HL-60 (cell line): Measurements from ENCODE around the gene SUPT20HL1.
A peak's percentile ranks its signal among the peaks of the same experiment; 100 is the strongest.

Experiments
- DNase-seq, 2 experiments: peaks; one replicate each; pipeline ENCODE4 v3.0.0-alpha.2; 2010 to 2020; ENCODE audit warnings: low read depth in 1 of 2, low spot score in 1 of 2
- H3K27ac ChIP-seq: fragments of 250-450 bp; sonication (Bioruptor Pico); replicated peaks from 2 replicates; pipeline ENCODE4 v1.5.1; 2020; ENCODE audit warnings: mild to moderate bottlenecking, moderate library complexity
- H3K27me3 ChIP-seq: fragments of 250-450 bp; sonication (Bioruptor Pico); 2 replicates; pipeline ENCODE4 v1.5.1; 2021; ENCODE audit warnings: mild to moderate bottlenecking, moderate library complexity; ENCODE audit not compliant: insufficient read depth, poor library complexity, severe bottlenecking
- H3K4me3 ChIP-seq: replicated peaks from 2 replicates; pipeline ENCODE4 v1.5.1; 2011; ENCODE audit warnings: mild to moderate bottlenecking, control low read depth, low read length; ENCODE audit not compliant: insufficient read depth
- CTCF ChIP-seq: IDR thresholded peaks from one replicate; pipeline ENCODE4 v1.5.1; 2011; ENCODE audit warnings: low read length, control low read depth, inconsistent platforms; ENCODE audit not compliant: insufficient read depth
- GABPA ChIP-seq: IDR thresholded peaks from 2 replicates; pipeline ENCODE4 v1.6.1; 2012; ENCODE audit warnings: low read depth
- POLR2AphosphoS5 ChIP-seq: IDR thresholded peaks from 2 replicates; pipeline ENCODE4 v1.6.1; 2012; ENCODE audit warnings: low read depth
- REST ChIP-seq: IDR thresholded peaks from 2 replicates; pipeline ENCODE4 v1.6.1; 2012; ENCODE audit warnings: low read depth; ENCODE audit not compliant: insufficient replicate concordance
- SPI1 ChIP-seq: IDR thresholded peaks from 2 replicates; pipeline ENCODE4 v1.6.1; 2012; ENCODE audit warnings: low read depth, mild to moderate bottlenecking, borderline replicate concordance

SUPT20HL1 gene

GRCh38 chrX:24340501-24340900 is 19.9 kb upstream of the SUPT20HL1 start:
- Histone ChIP-seq H3K27me3 (peaks cover 3% of the 10 kb centered on the region), H3K27ac (no peak overlapping the region), H3K4me3 (no peak overlapping the region)
- TF ChIP-seq CTCF = no peak
- no peak for TF ChIP-seq POLR2AphosphoS5
- TF ChIP-seq SPI1 = no peak
- TF ChIP-seq GABPA = no peak
- no peak for TF ChIP-seq REST
- no peak for DNase-seq

- Histone ChIP-seq H3K27ac (no peak overlapping the region), H3K4me3 (no peak overlapping the region), H3K27me3 (peaks cover 3% of the 10 kb centered on the region)
- TF ChIP-seq SPI1 (no peak), POLR2AphosphoS5 (no peak), CTCF (no peak), GABPA (no peak), REST (no peak)
- DNase-seq = no peak
These were observed 18.6 kb upstream of the SUPT20HL1 start for GRCh38 chrX:24341795-24342194.

GRCh38 chrX:24343719-24344118 is 16.7 kb upstream of the SUPT20HL1 start:
- H3K27ac ChIP-seq = no peak overlapping the region
- TF ChIP-seq REST (no peak), SPI1 (peak; percentile 72), CTCF (no peak)

More at GRCh38 chrX:24343719-24344118, 16.7 kb upstream of the SUPT20HL1 start:
- Histone ChIP-seq H3K27me3 (peaks cover 3% of the 10 kb centered on the region), H3K4me3 (no peak overlapping the region)
- no peak for DNase-seq
